ENCODE data around the gene SPTSSB. TPM values are rescaled to one million over a fixed set of nuclear protein-coding genes. Genes with fewer than 3 reads are reported as not detected.
A peak's percentile ranks its signal among the peaks of the same experiment; 100 is the strongest.

The SPTSSB gene
- total RNA-seq, 1 donor from 2014 or later, result 3.9 TPM

GRCh38 chr3:161314836-161315395 lies 56.4 kb downstream of the SPTSSB start:
- TF ChIP-seq, protein P1, sequence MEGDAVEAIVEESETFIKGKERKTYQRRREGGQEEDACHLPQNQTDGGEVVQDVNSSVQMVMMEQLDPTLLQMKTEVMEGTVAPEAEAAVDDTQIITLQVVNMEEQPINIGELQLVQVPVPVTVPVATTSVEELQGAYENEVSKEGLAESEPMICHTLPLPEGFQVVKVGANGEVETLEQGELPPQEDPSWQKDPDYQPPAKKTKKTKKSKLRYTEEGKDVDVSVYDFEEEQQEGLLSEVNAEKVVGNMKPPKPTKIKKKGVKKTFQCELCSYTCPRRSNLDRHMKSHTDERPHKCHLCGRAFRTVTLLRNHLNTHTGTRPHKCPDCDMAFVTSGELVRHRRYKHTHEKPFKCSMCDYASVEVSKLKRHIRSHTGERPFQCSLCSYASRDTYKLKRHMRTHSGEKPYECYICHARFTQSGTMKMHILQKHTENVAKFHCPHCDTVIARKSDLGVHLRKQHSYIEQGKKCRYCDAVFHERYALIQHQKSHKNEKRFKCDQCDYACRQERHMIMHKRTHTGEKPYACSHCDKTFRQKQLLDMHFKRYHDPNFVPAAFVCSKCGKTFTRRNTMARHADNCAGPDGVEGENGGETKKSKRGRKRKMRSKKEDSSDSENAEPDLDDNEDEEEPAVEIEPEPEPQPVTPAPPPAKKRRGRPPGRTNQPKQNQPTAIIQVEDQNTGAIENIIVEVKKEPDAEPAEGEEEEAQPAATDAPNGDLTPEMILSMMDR (IDR thresholded peaks at IDR 0.05; ENCODE audit: insufficient read depth, low read length, severe bottlenecking), result no peak
- no peak for FAIRE-seq
- no peak overlapping the region for H3K4me3 ChIP-seq (ENCODE audit: low read depth, low read length)
- H3K36me3 ChIP-seq (ENCODE audit: control insufficient read depth, insufficient read depth, low read length), result no peaks in the 10 kb centered on the region
- no peaks in the 10 kb centered on the region for H3K27me3 ChIP-seq (ENCODE audit: control insufficient read depth, insufficient read depth, low read length)
- DNase-seq (ENCODE audit: low read depth), result peak; percentile 49

- FAIRE-seq, result no peak
Measured at GRCh38 chr3:161310649-161311423, 60.5 kb downstream of the SPTSSB start.

GRCh38 chr3:161305095-161305991 lies 66.0 kb downstream of the SPTSSB start:
- TF ChIP-seq, protein P1 (IDR thresholded peaks at IDR 0.05; ENCODE audit: insufficient read depth, low read length, severe bottlenecking), result peak; percentile 57
- FAIRE-seq (no peak), DNase-seq (ENCODE audit: low read depth) (peak; percentile 29)
- Histone ChIP-seq H3K4me3 (ENCODE audit: low read depth, low read length) (no peak overlapping the region), H3K27me3 (ENCODE audit: control insufficient read depth, insufficient read depth, low read length) (no peaks in the 10 kb centered on the region), H3K36me3 (ENCODE audit: control insufficient read depth, insufficient read depth, low read length) (no peaks in the 10 kb centered on the region)

More at GRCh38 chr3:161310649-161311423, 60.5 kb downstream of the SPTSSB start:
- TF ChIP-seq, protein P1 (IDR thresholded peaks at IDR 0.05; ENCODE audit: insufficient read depth, low read length, severe bottlenecking), result no peak
- Histone ChIP-seq H3K27me3 (ENCODE audit: control insufficient read depth, insufficient read depth, low read length) (no peaks in the 10 kb centered on the region), H3K4me3 (ENCODE audit: low read depth, low read length) (no peak overlapping the region), H3K36me3 (ENCODE audit: control insufficient read depth, insufficient read depth, low read length) (no peaks in the 10 kb centered on the region)
- no peak for DNase-seq (ENCODE audit: low read depth)

DNA sequence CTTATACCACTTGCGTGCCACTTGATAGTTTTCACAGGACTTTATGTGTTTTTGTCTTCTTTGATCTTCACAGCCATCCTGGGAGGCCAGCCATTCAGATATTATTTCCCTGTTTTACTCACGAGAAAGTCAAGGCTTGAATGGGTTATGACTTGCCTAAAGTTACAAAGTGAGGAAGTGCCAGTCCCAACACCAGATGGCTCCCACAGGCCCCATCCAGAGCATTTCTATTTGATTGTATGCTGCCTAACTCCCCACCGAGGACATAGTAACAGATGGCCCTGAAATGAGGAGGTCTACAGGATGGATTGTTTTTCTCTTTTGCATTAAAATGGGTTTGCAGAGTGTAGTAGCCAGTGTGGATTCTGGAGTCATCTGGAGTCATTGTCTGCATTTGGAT lies 74.5 kb downstream of the SPTSSB start:
- TF ChIP-seq, protein P1 (IDR thresholded peaks at IDR 0.05; ENCODE audit: insufficient read depth, low read length, severe bottlenecking), result no peak
- H3K36me3 ChIP-seq (ENCODE audit: control insufficient read depth, insufficient read depth, low read length), result no peaks in the 10 kb centered on the region
- H3K27me3 ChIP-seq (ENCODE audit: control insufficient read depth, insufficient read depth, low read length), result no peaks in the 10 kb centered on the region
- FAIRE-seq (no peak), DNase-seq (ENCODE audit: low read depth) (no peak)
- no peak overlapping the region for H3K4me3 ChIP-seq (ENCODE audit: low read depth, low read length)

- no peaks in the 10 kb centered on the region for H3K27me3 ChIP-seq (ENCODE audit: control insufficient read depth, insufficient read depth, low read length)
- H3K36me3 ChIP-seq (ENCODE audit: control insufficient read depth, insufficient read depth, low read length), result no peaks in the 10 kb centered on the region
- H3K4me3 ChIP-seq (ENCODE audit: low read depth, low read length), result no peak overlapping the region
- TF ChIP-seq, protein P1 (IDR thresholded peaks at IDR 0.05; ENCODE audit: insufficient read depth, low read length, severe bottlenecking), result no peak
- no peak for DNase-seq (ENCODE audit: low read depth)
- FAIRE-seq, result peak; percentile 52
Measured at GRCh38 chr3:161295325-161295724, 76.0 kb downstream of the SPTSSB start.

Other genes starting within 250 kb of the SPTSSB start
- 65.2 and 153 TPM in 2 replicates for gene NMD3, start 150.2 kb downstream of the SPTSSB start, total RNA-seq
- gene OTOL1, start 125.3 kb upstream of the SPTSSB start, total RNA-seq, result not detected in 2 replicates